K562 (cell line): ENCODE data around the gene NUFIP2. TPM values are rescaled to one million over a fixed set of nuclear protein-coding genes. Genes with fewer than 3 reads are reported as not detected.
A peak's percentile ranks its signal among the peaks of the same experiment; 100 is the strongest.

Experiments
- ARID2 ChIP-seq: fragments of 450-650 bp; IDR thresholded peaks from 2 replicates; pipeline ENCODE4 v1.6.1; 2017; ENCODE audit warnings: antibody characterized with exemption, mild to moderate bottlenecking
- ATF4 ChIP-seq: fragments of 450-650 bp; formaldehyde crosslinking; IDR thresholded peaks from 2 replicates; pipeline ENCODE4 v1.4.0; 2022; ENCODE audit warnings: mild to moderate bottlenecking, moderate library complexity
- CAMTA2 ChIP-seq: fragments of 250-450 bp; sonication (Bioruptor Pico); conservative IDR thresholded peaks from 2 replicates; pipeline ENCODE4 v1.5.1; 2022
- CBX5 ChIP-seq: IDR thresholded peaks from 2 replicates; pipeline ENCODE4 v1.6.1; 2014; ENCODE audit warnings: low read depth, borderline replicate concordance
- CREB3 ChIP-seq: fragments of 450-650 bp; conservative IDR thresholded peaks from 2 replicates; pipeline ENCODE4 v1.6.1; 2016; ENCODE audit warnings: missing genetic modification characterization, low read depth, mild to moderate bottlenecking, missing compliant biosample characterization, moderate library complexity
- DACH1 ChIP-seq: fragments of 450-650 bp; IDR thresholded peaks from 2 replicates; pipeline ENCODE4 v1.6.1; 2018; ENCODE audit not compliant: partially characterized antibody
- ELF2 ChIP-seq: fragments of 250-450 bp; sonication (Bioruptor Pico); IDR thresholded peaks from 2 replicates; pipeline ENCODE4 v1.5.0; 2021; ENCODE audit warnings: mild to moderate bottlenecking
- GABPA ChIP-seq: fragments of 200-800 bp; sonication (Bioruptor generic); conservative IDR thresholded peaks from 2 replicates; pipeline ENCODE4 v1.6.1; 2016; ENCODE audit warnings: low read depth, missing genetic modification characterization, missing compliant biosample characterization
- HBP1 ChIP-seq: fragments of 450-650 bp; formaldehyde crosslinking; IDR thresholded peaks from 2 replicates; pipeline ENCODE4 v1.4.0; 2022; ENCODE audit warnings: missing genetic modification characterization
- KHSRP ChIP-seq: fragments of 450-650 bp; IDR thresholded peaks from 2 replicates; pipeline ENCODE4 v1.6.1; 2017
- MCM5 ChIP-seq: fragments of 450-650 bp; IDR thresholded peaks from 2 replicates; pipeline ENCODE4 v1.6.1; 2016; ENCODE audit warnings: low read depth
- NR3C1 ChIP-seq: sonication (generic); formaldehyde crosslinking; IDR thresholded peaks from 2 replicates; pipeline ENCODE4 v1.8.1; 2022; ENCODE audit warnings: missing genetic modification reagents
- NR4A1 ChIP-seq, 2 experiments: fragments of 250-450 bp in 1 of 2; fragments of 450-650 bp in 1 of 2; sonication (Bioruptor Pico) in 1 of 2; IDR thresholded peaks; 2 replicates each; pipeline versions ENCODE4 v1.4.0 to v1.6.1; 2016 to 2020; ENCODE audit warnings: mild to moderate bottlenecking in 2 of 2, missing compliant biosample characterization in 1 of 2, missing genetic modification characterization in 1 of 2, moderate library complexity in 1 of 2
- SMAD1 ChIP-seq: fragments of 150-350 bp; IDR thresholded peaks from 2 replicates; pipeline ENCODE4 v1.6.1; 2014; ENCODE audit warnings: low read length, low read depth; ENCODE audit not compliant: partially characterized antibody
- SOX6 ChIP-seq: fragments of 450-650 bp; IDR thresholded peaks from 2 replicates; pipeline ENCODE4 v1.6.1; 2014; ENCODE audit warnings: mild to moderate bottlenecking
- TFE3 ChIP-seq: fragments of 450-650 bp; formaldehyde crosslinking; IDR thresholded peaks from 2 replicates; pipeline ENCODE4 v1.4.0; 2020; ENCODE audit warnings: mild to moderate bottlenecking, mixed read lengths
- THAP7 ChIP-seq: fragments of 250-450 bp; sonication (Bioruptor Pico); IDR thresholded peaks from 2 replicates; pipeline ENCODE4 v1.5.0; 2021
- ZBTB34 ChIP-seq: fragments of 250-450 bp; sonication (Bioruptor Pico); IDR thresholded peaks from 2 replicates; pipeline ENCODE4 v1.8.0; 2021; ENCODE audit warnings: mild to moderate bottlenecking, moderate library complexity
- ZFPM2 ChIP-seq: fragments of 250-450 bp; sonication (Bioruptor Pico); IDR thresholded peaks from 2 replicates; pipeline ENCODE4 v1.5.1; 2022; ENCODE audit warnings: mild to moderate bottlenecking
- ZNF184 ChIP-seq: sonication (generic); formaldehyde crosslinking; IDR thresholded peaks from 2 replicates; pipeline ENCODE4 v1.5.0; 2020; ENCODE audit warnings: missing genetic modification reagents
- ZNF274 ChIP-seq: IDR thresholded peaks from 2 replicates; pipeline ENCODE4 v1.6.1; 2011; ENCODE audit warnings: low read depth, mild to moderate bottlenecking, low read length, moderate library complexity, borderline replicate concordance
- ZNF282 ChIP-seq: sonication (generic); formaldehyde crosslinking; IDR thresholded peaks from 2 replicates; pipeline ENCODE4 v1.8.1; 2023; ENCODE audit warnings: missing genetic modification reagents
- ZNF316 ChIP-seq: fragments of 450-650 bp; IDR thresholded peaks from 2 replicates; pipeline ENCODE4 v1.6.1; 2016
- polyA plus RNA-seq, 8 experiments: library from polyadenylated mRNA; depleted of rRNA in 4 of 8; stranded (reverse) in 5 of 8; unstranded in 3 of 8; fragments of >200 nt; fragmentation: Nextera tagmentation in 2 of 8; fragmentation: Illumina TruSeq in 1 of 8; extraction: Ambion mirVana in 2 of 8; extraction: Trizol in 1 of 8; gene quantifications; 2 replicates each; pipeline versions ENCODE4 v1.2.1 to v1.2.3, GENCODE V29; 2011 to 2014; ENCODE audit warnings: inconsistent platforms in 1 of 8, missing spikeins in 1 of 8
- total RNA-seq, 7 experiments: library from RNA; depleted of rRNA in 6 of 7; stranded (reverse); fragments of >200 nt in 6 of 7; fragmentation: Illumina TruSeq in 2 of 7; extraction: Trizol in 2 of 7; gene quantifications; 2 replicates each; pipeline versions ENCODE4 v1.2.1 to v1.2.3, GENCODE V29; 2011 to 2021; ENCODE audit warnings: low replicate concordance in 1 of 7

Gene NUFIP2
- total and polyA plus RNA-seq, 9 of the 15 experiments (the other 6 are each of a cell fraction or from before 2014, with no cell fraction given): 4.9 to 40.7 (median 18.5) TPM

- TF ChIP-seq CREB3 (tag) (no peak), NR4A1 (CRISPR knock-in tag; IDR thresholded peaks at IDR 0.05) (no peak), NR4A1 (tag; IDR thresholded peaks at IDR 0.05) (no peak), NR3C1 (CRISPR knock-in tag) (no peak), ELF2 (no peak), ZNF274 (no peak), ARID2 (no peak), ZFPM2 (CRISPR knock-in tag) (no peak), KHSRP (no peak), THAP7 (CRISPR knock-in tag) (no peak), DACH1 (peak; percentile 28), ATF4 (CRISPR knock-in tag) (peak; percentile 81), SOX6 (peak; percentile 36), ZNF316 (peak; percentile 98), GABPA (tag) (no peak), HBP1 (CRISPR knock-in tag) (no peak), CBX5 (no peak), TFE3 (no peak), CAMTA2 (CRISPR knock-in tag) (no peak), MCM5 (no peak), ZNF282 (no peak), SMAD1 (no peak), ZBTB34 (CRISPR knock-in tag) (no peak), ZNF184 (no peak)
Observed at GRCh38 chr17:29237476-29238132, 56.3 kb downstream of the NUFIP2 start (continued).
